Measurements from ENCODE around the gene PARP4. TPM values are rescaled to one million over a fixed set of nuclear protein-coding genes. Genes with fewer than 3 reads are reported as not detected.
"Not testable (repeated sequence)": the region's sequence is repeated elsewhere in the genome, so short reads cannot be mapped to it uniquely, and the experiment has no call there.

Gene PARP4
- total and polyA plus RNA-seq, 2 donors = 24.9 to 48.6 TPM

GRCh38 chr13:24495151-24495729 is 17.3 kb downstream of the PARP4 start:
- WGBS = 94% methylated on average over 3 of the region's 3 CpGs
- no peak for DNase-seq (ENCODE audit: extremely low spot score)
- H3K27ac ChIP-seq (ENCODE audit: low read depth) = no peak overlapping the region
- peaks cover 4% of the 10 kb centered on the region for H3K36me3 ChIP-seq (ENCODE audit: insufficient read depth)
- no peak overlapping the region for H3K4me3 ChIP-seq (ENCODE audit: low read depth, low read length)
- H3K4me1 ChIP-seq (ENCODE audit: insufficient read depth) = no peaks in the 10 kb centered on the region

GRCh38 chr13:24493356-24493755 is 19.2 kb downstream of the PARP4 start:
- no peaks in the 10 kb centered on the region for H3K4me1 ChIP-seq (ENCODE audit: insufficient read depth)
- WGBS = 87% methylated on average over 6 of the region's 6 CpGs
- peaks cover 5% of the 10 kb centered on the region for H3K36me3 ChIP-seq (ENCODE audit: insufficient read depth)
- no peak overlapping the region for H3K4me3 ChIP-seq (ENCODE audit: low read depth, low read length)
- DNase-seq (ENCODE audit: extremely low spot score) = no peak
- no peak overlapping the region for H3K27ac ChIP-seq (ENCODE audit: low read depth)

GRCh38 chr13:24491845-24492244 is 20.7 kb downstream of the PARP4 start:
- DNase-seq (ENCODE audit: extremely low spot score) = no peak
- Histone ChIP-seq H3K4me3 (ENCODE audit: low read depth, low read length) (no peak overlapping the region), H3K27ac (ENCODE audit: low read depth) (no peak overlapping the region), H3K36me3 (ENCODE audit: insufficient read depth) (peaks cover 8% of the 10 kb centered on the region), H3K4me1 (ENCODE audit: insufficient read depth) (no peaks in the 10 kb centered on the region)
- 65% methylated on average over 7 of the region's 7 CpGs for WGBS

- Histone ChIP-seq H3K4me3 (ENCODE audit: low read depth, low read length) (no peak overlapping the region), H3K27ac (ENCODE audit: low read depth) (no peak overlapping the region), H3K36me3 (ENCODE audit: insufficient read depth) (peaks cover 8% of the 10 kb centered on the region), H3K4me1 (ENCODE audit: insufficient read depth) (no peaks in the 10 kb centered on the region)
- WGBS = 99% methylated on average over 6 of the region's 6 CpGs
- no peak for DNase-seq (ENCODE audit: extremely low spot score)
Measured at GRCh38 chr13:24489721-24490120, 22.9 kb downstream of the PARP4 start.

GRCh38 chr13:24488092-24488491 is 24.5 kb downstream of the PARP4 start:
- 92% methylated on average over 8 of the region's 8 CpGs for WGBS
- DNase-seq (ENCODE audit: extremely low spot score); H3K4me3 ChIP-seq (ENCODE audit: low read depth, low read length); H3K4me1 ChIP-seq (ENCODE audit: insufficient read depth); H3K27ac ChIP-seq (ENCODE audit: low read depth): not testable (repeated sequence)
- peaks cover 11% of the 10 kb centered on the region for H3K36me3 ChIP-seq (ENCODE audit: insufficient read depth)

- not testable (repeated sequence) for H3K36me3 ChIP-seq (ENCODE audit: insufficient read depth); H3K4me3 ChIP-seq (ENCODE audit: low read depth, low read length); DNase-seq (ENCODE audit: extremely low spot score); H3K27ac ChIP-seq (ENCODE audit: low read depth); H3K4me1 ChIP-seq (ENCODE audit: insufficient read depth)
- 94% methylated on average over 3 of the region's 3 CpGs for WGBS
Measured at GRCh38 chr13:24486017-24486657, 26.4 kb downstream of the PARP4 start.

- no peak overlapping the region for H3K4me3 ChIP-seq (ENCODE audit: low read depth, low read length)
- no peaks in the 10 kb centered on the region for H3K4me1 ChIP-seq (ENCODE audit: insufficient read depth)
- DNase-seq (ENCODE audit: extremely low spot score) = no peak
- H3K36me3 ChIP-seq (ENCODE audit: insufficient read depth) = peaks cover 10% of the 10 kb centered on the region
- no peak overlapping the region for H3K27ac ChIP-seq (ENCODE audit: low read depth)
- 85% methylated on average over 5 of the region's 5 CpGs for WGBS
Measured at GRCh38 chr13:24473686-24474085, 38.9 kb downstream of the PARP4 start.

- WGBS = 51% methylated on average over 5 of the region's 5 CpGs
- H3K27ac ChIP-seq (ENCODE audit: low read depth); H3K4me1 ChIP-seq (ENCODE audit: insufficient read depth); DNase-seq (ENCODE audit: extremely low spot score); H3K4me3 ChIP-seq (ENCODE audit: low read depth, low read length): not testable (repeated sequence)
- H3K36me3 ChIP-seq (ENCODE audit: insufficient read depth) = peaks cover 12% of the 10 kb centered on the region
Measured at GRCh38 chr13:24472129-24472528, 40.4 kb downstream of the PARP4 start.

- H3K36me3 ChIP-seq (ENCODE audit: insufficient read depth) = peaks cover 4% of the 10 kb centered on the region
- no peaks in the 10 kb centered on the region for H3K4me1 ChIP-seq (ENCODE audit: insufficient read depth)
- DNase-seq (ENCODE audit: extremely low spot score) = no peak
- H3K27ac ChIP-seq (ENCODE audit: low read depth) = no peak overlapping the region
- H3K4me3 ChIP-seq (ENCODE audit: low read depth, low read length) = no peak overlapping the region
- 89% methylated on average over 2 of the region's 2 CpGs for WGBS
Measured at GRCh38 chr13:24463078-24463477, 49.5 kb downstream of the PARP4 start.

- H3K4me3 ChIP-seq (ENCODE audit: low read depth, low read length) = no peak overlapping the region
- H3K4me1 ChIP-seq (ENCODE audit: insufficient read depth) = no peaks in the 10 kb centered on the region
- no peak for DNase-seq (ENCODE audit: extremely low spot score)
- no peaks in the 10 kb centered on the region for H3K36me3 ChIP-seq (ENCODE audit: insufficient read depth)
- WGBS = 82% methylated on average over 6 of the region's 6 CpGs
- H3K27ac ChIP-seq (ENCODE audit: low read depth) = no peak overlapping the region
Measured at GRCh38 chr13:24460256-24460655, 52.3 kb downstream of the PARP4 start.

GRCh38 chr13:24459726-24460125 is 52.9 kb downstream of the PARP4 start:
- H3K4me3 ChIP-seq (ENCODE audit: low read depth, low read length) = no peak overlapping the region
- no peaks in the 10 kb centered on the region for H3K36me3 ChIP-seq (ENCODE audit: insufficient read depth)
- no peak overlapping the region for H3K27ac ChIP-seq (ENCODE audit: low read depth)
- 93% methylated on average over 3 of the region's 3 CpGs for WGBS
- H3K4me1 ChIP-seq (ENCODE audit: insufficient read depth) = no peaks in the 10 kb centered on the region
- DNase-seq (ENCODE audit: extremely low spot score) = no peak

GRCh38 chr13:24459234-24459633 is 53.3 kb downstream of the PARP4 start:
- no peak overlapping the region for H3K4me3 ChIP-seq (ENCODE audit: low read depth, low read length)
- no peaks in the 10 kb centered on the region for H3K4me1 ChIP-seq (ENCODE audit: insufficient read depth)
- 73% methylated on average over 2 of the region's 2 CpGs for WGBS
- no peak for DNase-seq (ENCODE audit: extremely low spot score)
- no peaks in the 10 kb centered on the region for H3K36me3 ChIP-seq (ENCODE audit: insufficient read depth)
- no peak overlapping the region for H3K27ac ChIP-seq (ENCODE audit: low read depth)

GRCh38 chr13:24458736-24459135 is 53.8 kb downstream of the PARP4 start:
- H3K4me1 ChIP-seq (ENCODE audit: insufficient read depth) = no peaks in the 10 kb centered on the region
- no peak overlapping the region for H3K27ac ChIP-seq (ENCODE audit: low read depth)
- H3K36me3 ChIP-seq (ENCODE audit: insufficient read depth) = no peaks in the 10 kb centered on the region
- DNase-seq (ENCODE audit: extremely low spot score) = no peak
- WGBS = 85% methylated on average over 4 of the region's 4 CpGs
- no peak overlapping the region for H3K4me3 ChIP-seq (ENCODE audit: low read depth, low read length)

GRCh38 chr13:24456396-24456795 is 56.2 kb downstream of the PARP4 start:
- H3K4me1 ChIP-seq (ENCODE audit: insufficient read depth) = no peaks in the 10 kb centered on the region
- H3K36me3 ChIP-seq (ENCODE audit: insufficient read depth) = peaks cover 4% of the 10 kb centered on the region
- DNase-seq (ENCODE audit: extremely low spot score) = no peak
- H3K4me3 ChIP-seq (ENCODE audit: low read depth, low read length) = no peak overlapping the region
- 95% methylated on average over 8 of the region's 8 CpGs for whole genome bisulfite sequencing
- no peak overlapping the region for H3K27ac ChIP-seq (ENCODE audit: low read depth)

Data from urinary bladder (tissue), 4 donors.